Measurements from ENCODE around the gene ZNF511.

ZNF511 gene

GRCh38 chr10:133336577-133337369 is 28.1 kb downstream of the ZNF511 start, which contains the start of gene CALY:
CALY (minus strand) TSS chr10:133336896; CDS start chr10:133328989, 7,907 bp downstream.
- peak; percentile 79 for DNase-seq

- DNase-seq, result no peak
Observed at GRCh38 chr10:133337370-133337725, 28.6 kb downstream of the ZNF511 start.

- no peak for DNase-seq
Observed at GRCh38 chr10:133338080-133339071, 29.7 kb downstream of the ZNF511 start.

- DNase-seq, result no peak
Observed at GRCh38 chr10:133339708-133340380, 31.1 kb downstream of the ZNF511 start.

GRCh38 chr10:133341983-133342382 is 33.3 kb downstream of the ZNF511 start:
- DNase-seq, result no peak

- no peak for DNase-seq
Observed at GRCh38 chr10:133342942-133343341, 34.2 kb downstream of the ZNF511 start.

- DNase-seq, result no peak
Observed at GRCh38 chr10:133343558-133343957, 34.8 kb downstream of the ZNF511 start.

GRCh38 chr10:133344236-133344635 is 35.5 kb downstream of the ZNF511 start:
- DNase-seq, result no peak

- DNase-seq, result no peak
Observed at GRCh38 chr10:133346413-133346812, 37.7 kb downstream of the ZNF511 start.

- DNase-seq, result no peak
Observed at GRCh38 chr10:133347710-133348517, 39.2 kb downstream of the ZNF511 start.

- DNase-seq, result no peak
Observed at GRCh38 chr10:133349160-133349568, 40.5 kb downstream of the ZNF511 start.

- DNase-seq, result no peak
Observed at GRCh38 chr10:133349577-133350011, 40.9 kb downstream of the ZNF511 start.

GRCh38 chr10:133350283-133350949 is 41.7 kb downstream of the ZNF511 start:
- DNase-seq, result no peak

- no peak for DNase-seq
Observed at GRCh38 chr10:133350950-133351329, 42.2 kb downstream of the ZNF511 start.

- no peak for DNase-seq
Observed at GRCh38 chr10:133351408-133352318, 42.9 kb downstream of the ZNF511 start.

GRCh38 chr10:133353202-133353959 is 44.7 kb downstream of the ZNF511 start:
- no peak for DNase-seq

- DNase-seq, result no peak
Observed at GRCh38 chr10:133353988-133354605, 45.4 kb downstream of the ZNF511 start.

- DNase-seq, result no peak
Observed at GRCh38 chr10:133354672-133355240, 46.0 kb downstream of the ZNF511 start.

GRCh38 chr10:133355266-133355665 is 46.6 kb downstream of the ZNF511 start:
- no peak for DNase-seq

Data from activated naive CD4-positive, alpha-beta T cell treated with anti-CD3 and anti-CD28 coated beads, Interleukin-2, amount 50 U/mL, for 16 hours (primary cell).